K562 (cell line): ENCODE results near the gene RCE1. TPM values are rescaled to one million over a fixed set of nuclear protein-coding genes. Genes with fewer than 3 reads are reported as not detected.

ENCODE experiments used
- ADNP ChIP-seq: fragments of 200-800 bp; sonication (Bioruptor generic); IDR thresholded peaks from 2 replicates; pipeline ENCODE4 v1.6.1; 2016; ENCODE audit warnings: missing genetic modification characterization, missing compliant biosample characterization
- ARNT ChIP-seq, 2 experiments: fragments of 450-650 bp; IDR thresholded peaks; 2 replicates each; pipeline ENCODE4 v1.6.1; 2016; ENCODE audit warnings: mild to moderate bottlenecking in 1 of 2
- BACH1 ChIP-seq: fragments of 200-800 bp; sonication (Bioruptor generic); IDR thresholded peaks from 2 replicates; pipeline ENCODE4 v1.6.1; 2016; ENCODE audit warnings: missing genetic modification characterization, missing compliant biosample characterization
- BRD9 ChIP-seq: fragments of 450-650 bp; IDR thresholded peaks from 2 replicates; pipeline ENCODE4 v1.6.1; 2018; ENCODE audit warnings: low read depth; ENCODE audit not compliant: partially characterized antibody
- CEBPG ChIP-seq, 3 experiments: fragments of 200-800 bp in 1 of 3; sonication (Bioruptor generic) in 1 of 3; sonication (generic) in 1 of 3; formaldehyde crosslinking in 1 of 3; IDR thresholded peaks in 2 of 3; conservative IDR thresholded peaks in 1 of 3; 2 replicates each; pipeline versions ENCODE4 v1.6.1 to v1.8.0; 2016 to 2022; ENCODE audit warnings: missing compliant biosample characterization in 2 of 3, missing genetic modification characterization in 2 of 3, mild to moderate bottlenecking in 1 of 3, missing genetic modification reagents in 1 of 3
- CHD1 ChIP-seq: fragments of 200-600 bp; sonication (generic); IDR thresholded peaks from one replicate; pipeline ENCODE4 v1.6.1; 2012; ENCODE audit warnings: mild to moderate bottlenecking, moderate library complexity, low read length, inconsistent platforms
- GTF2A2 ChIP-seq: IDR thresholded peaks from 2 replicates; pipeline ENCODE4 v1.6.1; 2016; ENCODE audit warnings: mild to moderate bottlenecking, missing genetic modification characterization, missing compliant biosample characterization
- JUN ChIP-seq, 2 experiments: sonication (generic) in 1 of 2; formaldehyde crosslinking in 1 of 2; IDR thresholded peaks; 2 replicates each; pipeline versions ENCODE4 v1.6.1 to v1.8.0; 2012 to 2022; ENCODE audit warnings: borderline replicate concordance in 2 of 2, mild to moderate bottlenecking in 2 of 2, improper control_type of control experiment in 1 of 2, low read depth in 1 of 2, low read length in 1 of 2, missing genetic modification reagents in 1 of 2
- NCOA2 ChIP-seq, 2 experiments: fragments of 450-650 bp; IDR thresholded peaks; 2 replicates each; pipeline ENCODE4 v1.6.1; 2018; ENCODE audit warnings: mild to moderate bottlenecking in 2 of 2, moderate library complexity in 1 of 2; ENCODE audit not compliant: partially characterized antibody in 2 of 2
- TRIM28 ChIP-seq: fragments of 450-650 bp; IDR thresholded peaks from 2 replicates; pipeline ENCODE4 v1.6.1; 2017
- ZNF175 ChIP-seq: fragments of 200-800 bp; sonication (Bioruptor generic); IDR thresholded peaks from 2 replicates; pipeline ENCODE4 v1.6.1; 2016; ENCODE audit warnings: low read depth, mild to moderate bottlenecking, missing genetic modification characterization, missing compliant biosample characterization
- ZNF224 ChIP-seq: sonication (generic); formaldehyde crosslinking; IDR thresholded peaks from 2 replicates; pipeline ENCODE4 v1.8.0; 2022; ENCODE audit warnings: mild to moderate bottlenecking, missing genetic modification reagents
- ZNF512 ChIP-seq: IDR thresholded peaks from 2 replicates; pipeline ENCODE4 v1.6.1; 2016; ENCODE audit warnings: missing genetic modification characterization, missing compliant biosample characterization
- ZNF780A ChIP-seq: fragments of 250-450 bp; sonication (Bioruptor Pico); IDR thresholded peaks from 2 replicates; pipeline ENCODE4 v1.5.0; 2021; ENCODE audit warnings: mild to moderate bottlenecking
- ZNF785 ChIP-seq: fragments of 250-450 bp; sonication (Bioruptor Pico); IDR thresholded peaks from 2 replicates; pipeline ENCODE4 v1.4.0; 2020; ENCODE audit warnings: mild to moderate bottlenecking
- polyA plus RNA-seq, 8 experiments: library from polyadenylated mRNA; depleted of rRNA in 4 of 8; stranded (reverse) in 5 of 8; unstranded in 3 of 8; fragments of >200 nt; fragmentation: Nextera tagmentation in 2 of 8; fragmentation: Illumina TruSeq in 1 of 8; extraction: Ambion mirVana in 2 of 8; extraction: Trizol in 1 of 8; gene quantifications; 2 replicates each; pipeline versions ENCODE4 v1.2.1 to v1.2.3, GENCODE V29; 2011 to 2014; ENCODE audit warnings: inconsistent platforms in 1 of 8, missing spikeins in 1 of 8
- total RNA-seq, 7 experiments: library from RNA; depleted of rRNA in 6 of 7; stranded (reverse); fragments of >200 nt in 6 of 7; fragmentation: Illumina TruSeq in 2 of 7; extraction: Trizol in 2 of 7; gene quantifications; 2 replicates each; pipeline versions ENCODE4 v1.2.1 to v1.2.3, GENCODE V29; 2011 to 2021; ENCODE audit warnings: low replicate concordance in 1 of 7
- TF ChIP-seq, protein P1 (sequence below): fragments of 450-650 bp; conservative IDR thresholded peaks from 2 replicates; pipeline ENCODE4 v1.6.1; 2016; ENCODE audit warnings: missing genetic modification characterization, low read depth, mild to moderate bottlenecking, control low read depth, missing compliant biosample characterization
- TF ChIP-seq, protein P2 (sequence below), 2 experiments: IDR thresholded peaks; 2 replicates each; pipeline ENCODE4 v1.6.1; 2012; ENCODE audit warnings: improper control_type of control experiment in 2 of 2, low read depth in 2 of 2, low read length in 2 of 2, borderline replicate concordance in 1 of 2
- TF ChIP-seq, protein P3 (sequence below), 2 experiments: fragments of 450-650 bp in 1 of 2; sonication (generic) in 1 of 2; formaldehyde crosslinking in 1 of 2; IDR thresholded peaks in 1 of 2; conservative IDR thresholded peaks in 1 of 2; 2 replicates each; pipeline versions ENCODE4 v1.6.1 to v1.8.1; 2016 to 2023; ENCODE audit warnings: mild to moderate bottlenecking in 2 of 2, moderate library complexity in 2 of 2, inconsistent platforms in 1 of 2, missing genetic modification reagents in 1 of 2
- TF ChIP-seq, protein P4 (sequence below), 2 experiments: fragments of 250-450 bp in 1 of 2; fragments of 450-650 bp in 1 of 2; sonication (Bioruptor Pico) in 1 of 2; IDR thresholded peaks; 2 replicates each; pipeline versions ENCODE4 v1.6.1 to v1.8.0; 2016 to 2021; ENCODE audit warnings: mild to moderate bottlenecking in 2 of 2, moderate library complexity in 2 of 2, missing compliant biosample characterization in 1 of 2, missing genetic modification characterization in 1 of 2

The RCE1 gene
- total and polyA plus RNA-seq, 9 of the 15 experiments (the other 6 are each of a cell fraction or from before 2014, with no cell fraction given): 0.75 to 41.5 (median 15.1) TPM

DNA sequence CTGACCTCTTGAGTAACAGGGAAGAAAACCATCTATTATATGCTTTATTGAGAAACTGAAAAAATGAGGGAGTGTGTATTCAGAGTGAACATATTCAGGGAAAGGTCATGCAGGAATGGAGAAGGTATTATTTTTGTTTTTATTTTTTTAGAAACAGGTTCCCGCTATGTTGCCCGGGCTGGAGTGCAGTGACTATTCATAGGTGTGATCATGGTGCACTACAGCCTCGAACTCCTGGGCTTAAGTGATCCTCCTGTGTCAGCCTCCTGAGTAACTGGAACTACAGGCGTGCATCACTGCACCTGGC, 8.7 kb upstream of the RCE1 start (continued):
- TF ChIP-seq CEBPG (CRISPR knock-in tag; IDR thresholded peaks at IDR 0.05) (no peak), CEBPG (tag; conservative IDR thresholded peaks at IDR 0.05 in 1 of 2, IDR thresholded peaks at IDR 0.05 in 1 of 2) (no peak), TRIM28 (no peak), ZNF785 (CRISPR knock-in tag) (no peak), JUN (IDR thresholded peaks at IDR 0.05; ENCODE audit: borderline replicate concordance, low read depth, low read length) (no peak), JUN (CRISPR knock-in tag; IDR thresholded peaks at IDR 0.05; ENCODE audit: borderline replicate concordance) (no peak), ZNF224 (CRISPR knock-in tag) (no peak), ADNP (tag) (0 out of 2 replicates have a peak, but pooled peaks have one; percentile 2), BRD9 (no peak), ZNF175 (CRISPR knock-in tag) (no peak), CHD1 (no peak), BACH1 (tag) (no peak), ARNT (IDR thresholded peaks at IDR 0.05) (no peak), GTF2A2 (tag) (no peak), ZNF780A (no peak), ZNF512 (tag) (no peak), NCOA2 (IDR thresholded peaks at IDR 0.05; ENCODE audit: partially characterized antibody in 2 of 2) (no peak)
- TF ChIP-seq, protein P1, sequence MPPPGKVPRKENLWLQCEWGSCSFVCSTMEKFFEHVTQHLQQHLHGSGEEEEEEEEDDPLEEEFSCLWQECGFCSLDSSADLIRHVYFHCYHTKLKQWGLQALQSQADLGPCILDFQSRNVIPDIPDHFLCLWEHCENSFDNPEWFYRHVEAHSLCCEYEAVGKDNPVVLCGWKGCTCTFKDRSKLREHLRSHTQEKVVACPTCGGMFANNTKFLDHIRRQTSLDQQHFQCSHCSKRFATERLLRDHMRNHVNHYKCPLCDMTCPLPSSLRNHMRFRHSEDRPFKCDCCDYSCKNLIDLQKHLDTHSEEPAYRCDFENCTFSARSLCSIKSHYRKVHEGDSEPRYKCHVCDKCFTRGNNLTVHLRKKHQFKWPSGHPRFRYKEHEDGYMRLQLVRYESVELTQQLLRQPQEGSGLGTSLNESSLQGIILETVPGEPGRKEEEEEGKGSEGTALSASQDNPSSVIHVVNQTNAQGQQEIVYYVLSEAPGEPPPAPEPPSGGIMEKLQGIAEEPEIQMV: 0 out of 2 replicates have a peak, but pooled peaks have one; percentile 37
- TF ChIP-seq, protein P2, sequence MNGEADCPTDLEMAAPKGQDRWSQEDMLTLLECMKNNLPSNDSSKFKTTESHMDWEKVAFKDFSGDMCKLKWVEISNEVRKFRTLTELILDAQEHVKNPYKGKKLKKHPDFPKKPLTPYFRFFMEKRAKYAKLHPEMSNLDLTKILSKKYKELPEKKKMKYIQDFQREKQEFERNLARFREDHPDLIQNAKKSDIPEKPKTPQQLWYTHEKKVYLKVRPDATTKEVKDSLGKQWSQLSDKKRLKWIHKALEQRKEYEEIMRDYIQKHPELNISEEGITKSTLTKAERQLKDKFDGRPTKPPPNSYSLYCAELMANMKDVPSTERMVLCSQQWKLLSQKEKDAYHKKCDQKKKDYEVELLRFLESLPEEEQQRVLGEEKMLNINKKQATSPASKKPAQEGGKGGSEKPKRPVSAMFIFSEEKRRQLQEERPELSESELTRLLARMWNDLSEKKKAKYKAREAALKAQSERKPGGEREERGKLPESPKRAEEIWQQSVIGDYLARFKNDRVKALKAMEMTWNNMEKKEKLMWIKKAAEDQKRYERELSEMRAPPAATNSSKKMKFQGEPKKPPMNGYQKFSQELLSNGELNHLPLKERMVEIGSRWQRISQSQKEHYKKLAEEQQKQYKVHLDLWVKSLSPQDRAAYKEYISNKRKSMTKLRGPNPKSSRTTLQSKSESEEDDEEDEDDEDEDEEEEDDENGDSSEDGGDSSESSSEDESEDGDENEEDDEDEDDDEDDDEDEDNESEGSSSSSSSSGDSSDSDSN (IDR thresholded peaks at IDR 0.05; ENCODE audit: borderline replicate concordance in 1 of 2, low read depth in 2 of 2, low read length in 2 of 2): no peak
- TF ChIP-seq, protein P3, sequence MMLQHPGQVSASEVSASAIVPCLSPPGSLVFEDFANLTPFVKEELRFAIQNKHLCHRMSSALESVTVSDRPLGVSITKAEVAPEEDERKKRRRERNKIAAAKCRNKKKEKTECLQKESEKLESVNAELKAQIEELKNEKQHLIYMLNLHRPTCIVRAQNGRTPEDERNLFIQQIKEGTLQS (IDR thresholded peaks at IDR 0.05): no peak
- TF ChIP-seq, protein P3 (CRISPR knock-in tag; conservative IDR thresholded peaks at IDR 0.05): no peak
- TF ChIP-seq, protein P4, sequence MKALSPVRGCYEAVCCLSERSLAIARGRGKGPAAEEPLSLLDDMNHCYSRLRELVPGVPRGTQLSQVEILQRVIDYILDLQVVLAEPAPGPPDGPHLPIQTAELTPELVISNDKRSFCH (CRISPR knock-in tag; IDR thresholded peaks at IDR 0.05): no peak
- TF ChIP-seq, protein P4 (tag; IDR thresholded peaks at IDR 0.05): no peak
